ENCODE results near the gene MFNG. TPM values are rescaled to one million over a fixed set of nuclear protein-coding genes. Genes with fewer than 3 reads are reported as not detected.

MFNG gene
- total RNA-seq, 1 experiment from 2014 or later: 7.1 TPM

- in situ Hi-C loops (cut with HindIII; ENCODE audit: low pct_unique_long_range_greater_than_20kb, low sequenced_read_pairs) (no loop called here), intact Hi-C loops (cut with micrococcal nuclease; ENCODE audit: unreplicated experiment) (no loop called here)
- ATAC-seq (no peak), DNase-seq (ENCODE audit: low read depth, low spot score) (no peak)
- Histone ChIP-seq H3K4me3 (ENCODE audit: low read depth in 2 of 2, low read length in 2 of 2) (no peak overlapping the region), H3K4me1 (ENCODE audit: control insufficient read depth, insufficient read depth, low read length) (no peaks in the 10 kb centered on the region), H3K27ac (ENCODE audit: low read length) (no peak overlapping the region), H3K36me3 (ENCODE audit: control insufficient read depth, insufficient read depth, low read length) (no peaks in the 10 kb centered on the region), H3K27me3 (ENCODE audit: control insufficient read depth, insufficient read depth, low read length) (no peaks in the 10 kb centered on the region), H3K9me3 (ENCODE audit: control insufficient read depth, insufficient read depth, low read depth, low read length) (no peaks in the 10 kb centered on the region)
- POLR2A ChIA-PET: no interaction called here
- no TSS peak for BruUV-seq (replicated peaks)
- CTCF ChIA-PET: no interaction called here
- TF ChIP-seq REST (IDR thresholded peaks at IDR 0.05; ENCODE audit: insufficient read depth in 1 of 2, low read depth in 2 of 2, low read length in 1 of 2) (no peak), SIN3A (IDR thresholded peaks at IDR 0.05; ENCODE audit: borderline replicate concordance, insufficient read depth, low read depth, low read length) (no peak), TCF7L2 (IDR thresholded peaks at IDR 0.05; ENCODE audit: low read depth, low read length) (no peak), CTCF (IDR thresholded peaks at IDR 0.05) (no peak), POLR2AphosphoS5 (IDR thresholded peaks at IDR 0.05; ENCODE audit: low read depth, low read length) (no peak)
These were observed 22.0 kb downstream of the MFNG start for GRCh38 chr22:37464181-37464580.

GRCh38 chr22:37462983-37463382 is 23.2 kb downstream of the MFNG start:
- ChIA-PET CTCF (no interaction called here), POLR2A (no interaction called here)
- ATAC-seq (no peak), DNase-seq (ENCODE audit: low read depth, low spot score) (no peak)
- H3K4me3 ChIP-seq (ENCODE audit: low read depth in 2 of 2, low read length in 2 of 2): no peak overlapping the region
- in situ Hi-C loops (cut with HindIII; ENCODE audit: low pct_unique_long_range_greater_than_20kb, low sequenced_read_pairs) (no loop called here), intact Hi-C loops (cut with micrococcal nuclease; ENCODE audit: unreplicated experiment) (no loop called here)
- no peaks in the 10 kb centered on the region for H3K36me3 ChIP-seq (ENCODE audit: control insufficient read depth, insufficient read depth, low read length)
- H3K4me1 ChIP-seq (ENCODE audit: control insufficient read depth, insufficient read depth, low read length): no peaks in the 10 kb centered on the region
- H3K27ac ChIP-seq (ENCODE audit: low read length): no peak overlapping the region
- peak; percentile 94 to 95 for TF ChIP-seq REST (IDR thresholded peaks at IDR 0.05; ENCODE audit: insufficient read depth in 1 of 2, low read depth in 2 of 2, low read length in 1 of 2)
- TF ChIP-seq CTCF (IDR thresholded peaks at IDR 0.05): no peak
- no peak for TF ChIP-seq TCF7L2 (IDR thresholded peaks at IDR 0.05; ENCODE audit: low read depth, low read length)
- BruUV-seq (replicated peaks): no TSS peak
- H3K27me3 ChIP-seq (ENCODE audit: control insufficient read depth, insufficient read depth, low read length): no peaks in the 10 kb centered on the region
- no peaks in the 10 kb centered on the region for H3K9me3 ChIP-seq (ENCODE audit: control insufficient read depth, insufficient read depth, low read depth, low read length)

Data from Panc1 (cell line).